ENCODE data around the gene TAF9B.
"Not testable (repeated sequence)": the region's sequence is repeated elsewhere in the genome, so short reads cannot be mapped to it uniquely, and the experiment has no call there.

The TAF9B gene

GRCh38 chrX:78140206-78140605, 756 bp upstream of the TAF9B start:
- no peak for DNase-seq (ENCODE audit: low read depth)
- TF ChIP-seq, protein P1, sequence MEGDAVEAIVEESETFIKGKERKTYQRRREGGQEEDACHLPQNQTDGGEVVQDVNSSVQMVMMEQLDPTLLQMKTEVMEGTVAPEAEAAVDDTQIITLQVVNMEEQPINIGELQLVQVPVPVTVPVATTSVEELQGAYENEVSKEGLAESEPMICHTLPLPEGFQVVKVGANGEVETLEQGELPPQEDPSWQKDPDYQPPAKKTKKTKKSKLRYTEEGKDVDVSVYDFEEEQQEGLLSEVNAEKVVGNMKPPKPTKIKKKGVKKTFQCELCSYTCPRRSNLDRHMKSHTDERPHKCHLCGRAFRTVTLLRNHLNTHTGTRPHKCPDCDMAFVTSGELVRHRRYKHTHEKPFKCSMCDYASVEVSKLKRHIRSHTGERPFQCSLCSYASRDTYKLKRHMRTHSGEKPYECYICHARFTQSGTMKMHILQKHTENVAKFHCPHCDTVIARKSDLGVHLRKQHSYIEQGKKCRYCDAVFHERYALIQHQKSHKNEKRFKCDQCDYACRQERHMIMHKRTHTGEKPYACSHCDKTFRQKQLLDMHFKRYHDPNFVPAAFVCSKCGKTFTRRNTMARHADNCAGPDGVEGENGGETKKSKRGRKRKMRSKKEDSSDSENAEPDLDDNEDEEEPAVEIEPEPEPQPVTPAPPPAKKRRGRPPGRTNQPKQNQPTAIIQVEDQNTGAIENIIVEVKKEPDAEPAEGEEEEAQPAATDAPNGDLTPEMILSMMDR (IDR thresholded peaks at IDR 0.05; ENCODE audit: control insufficient read depth, insufficient read depth, low read depth, low read length, missing control alignments): no peak
- no peak overlapping the region for H3K4me3 ChIP-seq (ENCODE audit: control insufficient read depth, low read depth, low read length)

GRCh38 chrX:78133238-78133960, 6.1 kb downstream of the TAF9B start:
- DNase-seq (ENCODE audit: low read depth): no peak
- TF ChIP-seq, protein P1 (IDR thresholded peaks at IDR 0.05; ENCODE audit: control insufficient read depth, insufficient read depth, low read depth, low read length, missing control alignments): no peak
- no peak overlapping the region for H3K4me3 ChIP-seq (ENCODE audit: control insufficient read depth, low read depth, low read length)

GRCh38 chrX:78131117-78131516, 8.3 kb downstream of the TAF9B start:
- no peak for DNase-seq (ENCODE audit: low read depth)
- TF ChIP-seq, protein P1 (IDR thresholded peaks at IDR 0.05; ENCODE audit: control insufficient read depth, insufficient read depth, low read depth, low read length, missing control alignments): no peak
- H3K4me3 ChIP-seq (ENCODE audit: control insufficient read depth, low read depth, low read length): no peak overlapping the region

GRCh38 chrX:78130396-78130795, 9.1 kb downstream of the TAF9B start:
- no peak overlapping the region for H3K4me3 ChIP-seq (ENCODE audit: control insufficient read depth, low read depth, low read length)
- TF ChIP-seq, protein P1 (IDR thresholded peaks at IDR 0.05; ENCODE audit: control insufficient read depth, insufficient read depth, low read depth, low read length, missing control alignments): no peak
- DNase-seq (ENCODE audit: low read depth): no peak

DNA sequence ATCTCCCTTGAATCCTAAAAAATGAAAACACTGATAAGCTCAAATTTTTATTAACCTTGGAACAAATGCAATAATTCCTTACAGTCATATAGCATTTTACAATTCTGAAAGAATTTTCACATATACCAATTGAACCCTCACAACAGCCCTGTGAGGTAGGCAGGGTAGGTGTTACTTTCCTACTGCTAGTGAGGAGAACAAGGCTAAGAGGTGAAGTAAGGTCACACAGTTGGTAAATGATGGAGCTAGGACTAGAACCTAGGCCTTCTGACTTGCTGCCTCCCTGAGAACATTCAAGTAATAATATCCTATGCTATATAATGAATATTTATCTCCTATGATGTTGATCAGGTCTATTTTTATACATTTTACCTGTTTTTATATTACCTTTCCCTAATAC, 9.7 kb downstream of the TAF9B start:
- DNase-seq (ENCODE audit: low read depth): no peak
- TF ChIP-seq, protein P1 (IDR thresholded peaks at IDR 0.05; ENCODE audit: control insufficient read depth, insufficient read depth, low read depth, low read length, missing control alignments): no peak
- H3K4me3 ChIP-seq (ENCODE audit: control insufficient read depth, low read depth, low read length): no peak overlapping the region

DNA sequence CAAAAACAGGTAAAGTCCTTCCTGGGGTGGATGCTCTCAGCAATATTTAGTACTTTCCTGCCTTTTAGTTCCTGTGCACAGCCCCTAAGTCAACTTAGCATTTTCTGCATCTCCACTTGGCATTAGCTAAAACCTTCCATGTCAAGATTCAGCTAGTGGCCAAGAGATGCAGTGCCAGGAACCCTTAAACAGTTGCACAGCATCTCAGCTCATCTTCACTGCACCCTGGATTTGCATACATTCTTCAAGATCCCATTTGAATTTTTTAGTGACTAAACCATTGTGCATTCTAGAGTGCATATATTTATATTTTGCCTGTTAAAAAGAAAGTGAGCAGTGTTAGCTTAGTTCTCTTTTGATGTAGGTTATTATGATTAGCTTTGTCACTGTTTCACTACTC, 13.7 kb downstream of the TAF9B start:
- DNase-seq (ENCODE audit: low read depth); H3K4me3 ChIP-seq (ENCODE audit: control insufficient read depth, low read depth, low read length): not testable (repeated sequence)

DNA sequence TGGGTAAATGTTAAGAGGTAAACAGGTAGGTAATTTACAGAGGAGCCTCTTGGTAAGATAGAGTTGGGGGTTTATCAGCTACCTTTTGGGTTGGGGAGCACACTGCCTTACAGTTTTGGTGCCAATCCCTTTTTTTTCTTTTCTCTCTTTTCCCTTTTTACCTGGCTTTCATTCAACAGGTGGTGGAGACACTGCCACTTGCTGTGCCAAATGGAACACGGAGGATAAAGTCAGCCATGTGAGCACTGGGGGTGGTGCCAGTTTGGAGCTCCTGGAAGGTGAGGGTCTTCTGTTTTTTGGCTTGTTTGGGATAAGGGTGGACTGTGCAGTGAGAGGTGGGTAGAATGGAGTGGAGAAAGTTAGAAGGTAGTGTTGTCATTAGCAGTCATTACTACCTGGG, 14.3 kb downstream of the TAF9B start:
- no peak overlapping the region for H3K4me3 ChIP-seq (ENCODE audit: control insufficient read depth, low read depth, low read length)
- TF ChIP-seq, protein P1 (IDR thresholded peaks at IDR 0.05; ENCODE audit: control insufficient read depth, insufficient read depth, low read depth, low read length, missing control alignments): no peak
- no peak for DNase-seq (ENCODE audit: low read depth)

Measured in AG09309 (cell line).